OCI-LY7 (cell line): ENCODE data around the gene GATA3. TPM values are rescaled to one million over a fixed set of nuclear protein-coding genes. Genes with fewer than 3 reads are reported as not detected.

Experiments used
- BruUV-seq: library from RNA; stranded (reverse); fragments of 400-500 nt; replicated peaks from 2 replicates; lab custom pipeline; 2021; lab: Mats Ljungman, UMichigan
- CTCF ChIA-PET: fragments of 300-600 bp; sonication (Branson Sonifier 250); formaldehyde crosslinking; loops from one replicate; lab custom pipeline; 2022; ENCODE audit warnings: antibody characterized with exemption; ENCODE audit not compliant: unreplicated experiment; lab: Charles Lee
- POLR2A ChIA-PET: fragments of 300-600 bp; sonication (Branson Sonifier 250); formaldehyde crosslinking; loops from one replicate; lab custom pipeline; 2022; ENCODE audit warnings: antibody characterized with exemption; lab: Charles Lee
- DNase-seq: peaks from one replicate; pipeline ENCODE4 v3.0.0-alpha.2; 2015; ENCODE audit warnings: low spot score
- H2AFZ ChIP-seq: fragments of 200-600 bp; sonication (generic), shearing (Covaris generic); 2 replicates; pipeline ENCODE4 v1.6.1; 2014; ENCODE audit warnings: mild to moderate bottlenecking, antibody characterized with exemption, low read length, moderate library complexity
- H3K27ac ChIP-seq: fragments of 200-600 bp; sonication (generic); 2 replicates; pipeline ENCODE4 v1.5.1; 2014; ENCODE audit warnings: mixed run types, low read depth, mild to moderate bottlenecking, moderate library complexity, low read length, inconsistent platforms; ENCODE audit not compliant: poor library complexity, severe bottlenecking
- H3K36me3 ChIP-seq: fragments of 200-600 bp; sonication (generic); 2 replicates; pipeline ENCODE4 v1.6.1; 2014; ENCODE audit warnings: mild to moderate bottlenecking, antibody characterized with exemption, low read length, moderate library complexity, mixed read lengths; ENCODE audit not compliant: insufficient read depth
- H3K4me1 ChIP-seq: fragments of 200-600 bp; sonication (generic); 2 replicates; pipeline ENCODE4 v1.5.1; 2014; ENCODE audit warnings: mild to moderate bottlenecking, low read length; ENCODE audit not compliant: insufficient read depth, poor library complexity, severe bottlenecking
- H3K4me2 ChIP-seq: fragments of 200-600 bp; sonication (generic); 2 replicates; pipeline ENCODE4 v1.6.1; 2014; ENCODE audit warnings: mild to moderate bottlenecking, low read length
- H3K4me3 ChIP-seq: fragments of 200-600 bp; sonication (generic); 2 replicates; pipeline ENCODE4 v1.5.1; 2014; ENCODE audit warnings: mild to moderate bottlenecking, low read depth, low read length; ENCODE audit not compliant: poor library complexity, severe bottlenecking
- H3K79me2 ChIP-seq: fragments of 200-600 bp; sonication (generic); 2 replicates; pipeline ENCODE4 v1.6.1; 2016; ENCODE audit warnings: low read depth, mild to moderate bottlenecking, low read length, moderate library complexity, mixed read lengths; ENCODE audit not compliant: insufficient read depth
- H3K9me2 ChIP-seq: fragments of 200-600 bp; sonication (generic); 2 replicates; pipeline ENCODE4 v1.6.1; 2016; ENCODE audit warnings: mild to moderate bottlenecking, low read length, mixed read lengths; ENCODE audit not compliant: insufficient read depth
- H3K9me3 ChIP-seq: fragments of 200-600 bp; sonication (generic); 2 replicates; pipeline ENCODE4 v1.6.1; 2014; ENCODE audit warnings: mild to moderate bottlenecking, mixed run types, low read length, mixed read lengths
- H4K20me1 ChIP-seq: fragments of 200-600 bp; sonication (generic); 2 replicates; pipeline ENCODE4 v1.6.1; 2014; ENCODE audit warnings: mild to moderate bottlenecking, antibody characterized with exemption, low read length, moderate library complexity, mixed read lengths; ENCODE audit not compliant: insufficient read depth
- EZH2phosphoT487 ChIP-seq: fragments of 200-600 bp; sonication (generic); IDR thresholded peaks from 2 replicates; pipeline ENCODE4 v1.6.1; 2018; ENCODE audit warnings: low read depth, borderline replicate concordance, mild to moderate bottlenecking, mixed run types, antibody characterized with exemption, low read length, moderate library complexity, mixed read lengths
- intact Hi-C: fragments of 100-400 bp; cut with micrococcal nuclease; formaldehyde crosslinking; loops from one replicate; pipeline ENCODE4 v1.10.0; 2022; ENCODE audit not compliant: unreplicated experiment
- total RNA-seq, 2 experiments: library from RNA; depleted of rRNA in 1 of 2; stranded (reverse); fragments of >200 nt in 1 of 2; shearing (Covaris generic) in 1 of 2; gene quantifications; 2 replicates each; pipeline ENCODE4 v1.2.3, GENCODE V29; 2014 to 2022
- TF ChIP-seq, protein P1 (sequence below): fragments of 200-600 bp; sonication (generic); conservative IDR thresholded peaks from 2 replicates; pipeline ENCODE4 v1.5.1; 2014; ENCODE audit warnings: mild to moderate bottlenecking, antibody characterized with exemption, low read length, moderate library complexity, mixed read lengths

Gene GATA3
- total RNA-seq, 2 experiments from 2014 or later: not detected

- ChIA-PET CTCF (no interaction called here), POLR2A (no interaction called here)
- Histone ChIP-seq H3K4me2 (no peak overlapping the region), H3K36me3 (no peaks in the 10 kb centered on the region), H2AFZ (no peak overlapping the region), H3K9me2 (no peaks in the 10 kb centered on the region), H3K79me2 (no peaks in the 10 kb centered on the region), H4K20me1 (no peaks in the 10 kb centered on the region), H3K4me1 (no peaks in the 10 kb centered on the region), H3K4me3 (no peak overlapping the region), H3K9me3 (no peaks in the 10 kb centered on the region), H3K27ac (no peak overlapping the region)
- TF ChIP-seq, protein P1, sequence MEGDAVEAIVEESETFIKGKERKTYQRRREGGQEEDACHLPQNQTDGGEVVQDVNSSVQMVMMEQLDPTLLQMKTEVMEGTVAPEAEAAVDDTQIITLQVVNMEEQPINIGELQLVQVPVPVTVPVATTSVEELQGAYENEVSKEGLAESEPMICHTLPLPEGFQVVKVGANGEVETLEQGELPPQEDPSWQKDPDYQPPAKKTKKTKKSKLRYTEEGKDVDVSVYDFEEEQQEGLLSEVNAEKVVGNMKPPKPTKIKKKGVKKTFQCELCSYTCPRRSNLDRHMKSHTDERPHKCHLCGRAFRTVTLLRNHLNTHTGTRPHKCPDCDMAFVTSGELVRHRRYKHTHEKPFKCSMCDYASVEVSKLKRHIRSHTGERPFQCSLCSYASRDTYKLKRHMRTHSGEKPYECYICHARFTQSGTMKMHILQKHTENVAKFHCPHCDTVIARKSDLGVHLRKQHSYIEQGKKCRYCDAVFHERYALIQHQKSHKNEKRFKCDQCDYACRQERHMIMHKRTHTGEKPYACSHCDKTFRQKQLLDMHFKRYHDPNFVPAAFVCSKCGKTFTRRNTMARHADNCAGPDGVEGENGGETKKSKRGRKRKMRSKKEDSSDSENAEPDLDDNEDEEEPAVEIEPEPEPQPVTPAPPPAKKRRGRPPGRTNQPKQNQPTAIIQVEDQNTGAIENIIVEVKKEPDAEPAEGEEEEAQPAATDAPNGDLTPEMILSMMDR: no peak
- no peak for TF ChIP-seq EZH2phosphoT487
- BruUV-seq: no TSS peak
- intact Hi-C loops: no loop called here
- no peak for DNase-seq
Observed at GRCh38 chr10:8048281-8049008, 6.0 kb upstream of the GATA3 start.

DNA sequence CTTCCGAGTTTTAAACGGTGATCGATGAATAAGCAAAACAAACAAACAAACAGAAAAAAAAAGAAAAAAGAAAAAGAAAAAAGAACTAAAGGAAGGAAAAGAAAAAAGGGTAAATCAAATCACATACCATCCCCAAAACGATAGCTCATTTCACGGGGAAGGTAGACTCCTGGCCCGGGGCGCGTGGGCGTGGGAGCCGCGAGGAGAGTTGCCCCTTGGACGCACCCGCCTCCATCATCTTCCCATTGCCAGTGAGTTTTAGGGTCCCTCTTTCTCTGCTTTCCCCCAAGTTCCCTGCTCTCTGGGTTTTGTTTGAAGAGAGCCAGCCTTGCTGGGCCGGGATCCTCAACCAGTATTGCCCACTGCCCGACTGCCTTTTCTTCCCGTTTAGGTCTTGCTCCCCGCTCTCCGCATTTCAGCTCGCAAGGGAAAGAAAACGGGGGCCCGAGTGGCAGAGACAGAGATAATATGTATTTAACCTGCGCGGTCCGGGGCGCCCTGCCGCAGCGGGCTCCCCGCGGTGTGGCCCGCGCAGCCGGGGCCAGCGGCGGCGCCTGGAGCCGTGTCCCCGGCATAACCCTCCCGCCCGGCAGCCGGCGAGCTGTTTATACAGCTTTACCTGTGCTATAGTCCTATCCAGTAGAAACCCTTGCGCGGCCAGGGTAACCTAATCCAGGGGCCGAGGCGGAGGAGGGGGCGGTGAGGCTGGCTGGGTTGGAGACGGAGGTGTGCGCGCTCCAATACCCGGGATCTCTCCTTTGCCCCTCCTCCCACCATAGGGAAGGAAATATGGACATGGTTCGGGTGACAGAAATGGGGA lies 5.2 kb upstream of the GATA3 start:
- Histone ChIP-seq H3K4me3 (no peak overlapping the region), H3K36me3 (no peaks in the 10 kb centered on the region), H3K79me2 (no peaks in the 10 kb centered on the region), H2AFZ (no peak overlapping the region), H3K27ac (no peak overlapping the region), H3K4me1 (no peaks in the 10 kb centered on the region), H3K9me3 (no peaks in the 10 kb centered on the region), H3K4me2 (no peak overlapping the region), H3K9me2 (no peaks in the 10 kb centered on the region), H4K20me1 (no peaks in the 10 kb centered on the region)
- no peak for TF ChIP-seq EZH2phosphoT487
- TF ChIP-seq, protein P1: no peak
- DNase-seq: no peak
- CTCF ChIA-PET: no interaction called here
- intact Hi-C loops: no loop called here
- BruUV-seq: no TSS peak
- POLR2A ChIA-PET: no interaction called here
